Measurements from ENCODE around the gene RMI1.

The RMI1 gene

GRCh38 chr9:83975300-83975699, 5.3 kb upstream of the RMI1 start:
- DNase-seq (ENCODE audit: low spot score): no peak
- Histone ChIP-seq H2BK120ac (ENCODE audit: low read depth, low read length) (no peak overlapping the region), H3K36me3 (replicated peaks in 1 of 2; ENCODE audit: control insufficient read depth in 2 of 2, insufficient read depth in 2 of 2, low read length in 2 of 2) (peaks cover 24 to 91% of the 10 kb centered on the region in 2 donors), H4K8ac (ENCODE audit: low read depth, low read length) (no peak overlapping the region), H3K18ac (ENCODE audit: low read length) (no peak overlapping the region), H3K27ac (replicated peaks; ENCODE audit: low read length) (no peak overlapping the region), H2BK5ac (ENCODE audit: low read length) (no peak overlapping the region), H2AFZ (ENCODE audit: low read length) (no peak overlapping the region), H2BK15ac (ENCODE audit: low read length) (no peak overlapping the region), H3K4me1 (ENCODE audit: control insufficient read depth in 2 of 2, insufficient read depth in 1 of 2, low read depth in 1 of 2, low read length in 2 of 2) (peaks cover 2 to 4% of the 10 kb centered on the region in 2 donors), H2AK5ac (ENCODE audit: low read depth, low read length) (no peak overlapping the region), H4K91ac (ENCODE audit: low read depth, low read length, poor library complexity) (no peak overlapping the region), H3K4ac (ENCODE audit: low read length) (no peak overlapping the region), H3K9me3 (replicated peaks in 1 of 2; ENCODE audit: control insufficient read depth in 2 of 2, insufficient read depth in 1 of 2, low read depth in 1 of 2, low read length in 2 of 2) (peaks cover 0 to 2% of the 10 kb centered on the region in 2 donors), H3K4me3 (ENCODE audit: low read length in 2 of 2) (no peak overlapping the region), H3K27me3 (ENCODE audit: control insufficient read depth in 3 of 3, insufficient read depth in 3 of 3, low read depth in 1 of 3, low read length in 3 of 3) (no peaks in the 10 kb centered on the region), H3K23ac (ENCODE audit: low read depth, low read length, poor library complexity) (peak overlapping the region; percentile 68), H3K9ac (ENCODE audit: low read depth, low read length, poor library complexity) (no peak overlapping the region), H3K14ac (ENCODE audit: low read length) (no peak overlapping the region), H3K4me2 (ENCODE audit: insufficient read depth, low read length, poor library complexity, severe bottlenecking) (peak overlapping the region; percentile 25), H3K79me1 (ENCODE audit: low read depth, low read length) (peaks cover 5% of the 10 kb centered on the region), H2BK12ac (ENCODE audit: low read length) (no peak overlapping the region)
- no CpG with 5 or more reads among the region's 12 CpGs for WGBS, 2 donors (ENCODE audit: extremely low coverage in 2 of 2, insufficient read length in 2 of 2, insufficient replicate concordance in 1 of 2)

- WGBS, 2 donors (ENCODE audit: extremely low coverage in 2 of 2, insufficient read length in 2 of 2, insufficient replicate concordance in 1 of 2): no CpG with 5 or more reads among the region's 2 CpGs
- Histone ChIP-seq H2AFZ (ENCODE audit: low read length) (no peak overlapping the region), H3K79me1 (ENCODE audit: low read depth, low read length) (peaks cover 8% of the 10 kb centered on the region), H3K27me3 (ENCODE audit: control insufficient read depth in 3 of 3, insufficient read depth in 3 of 3, low read depth in 1 of 3, low read length in 3 of 3) (no peaks in the 10 kb centered on the region), H3K9ac (ENCODE audit: low read depth, low read length, poor library complexity) (no peak overlapping the region), H3K23ac (ENCODE audit: low read depth, low read length, poor library complexity) (no peak overlapping the region), H3K4me1 (ENCODE audit: control insufficient read depth in 2 of 2, insufficient read depth in 1 of 2, low read depth in 1 of 2, low read length in 2 of 2) (peaks cover 2 to 4% of the 10 kb centered on the region in 2 donors), H2BK5ac (ENCODE audit: low read length) (no peak overlapping the region), H3K36me3 (replicated peaks in 1 of 2; ENCODE audit: control insufficient read depth in 2 of 2, insufficient read depth in 2 of 2, low read length in 2 of 2) (peaks cover 24 to 80% of the 10 kb centered on the region in 2 donors), H2BK12ac (ENCODE audit: low read length) (no peak overlapping the region), H2AK5ac (ENCODE audit: low read depth, low read length) (no peak overlapping the region), H3K4ac (ENCODE audit: low read length) (no peak overlapping the region), H3K14ac (ENCODE audit: low read length) (no peak overlapping the region), H3K4me3 (ENCODE audit: low read length in 2 of 2) (no peak overlapping the region), H3K4me2 (ENCODE audit: insufficient read depth, low read length, poor library complexity, severe bottlenecking) (no peak overlapping the region), H4K8ac (ENCODE audit: low read depth, low read length) (no peak overlapping the region), H3K9me3 (replicated peaks in 1 of 2; ENCODE audit: control insufficient read depth in 2 of 2, insufficient read depth in 1 of 2, low read depth in 1 of 2, low read length in 2 of 2) (peaks cover 0 to 2% of the 10 kb centered on the region in 2 donors), H4K91ac (ENCODE audit: low read depth, low read length, poor library complexity) (no peak overlapping the region), H3K18ac (ENCODE audit: low read length) (no peak overlapping the region), H2BK15ac (ENCODE audit: low read length) (no peak overlapping the region), H3K27ac (replicated peaks; ENCODE audit: low read length) (no peak overlapping the region), H2BK120ac (ENCODE audit: low read depth, low read length) (no peak overlapping the region)
- DNase-seq (ENCODE audit: low spot score): no peak
Measured at GRCh38 chr9:83976372-83976771, 4.2 kb upstream of the RMI1 start.

DNA sequence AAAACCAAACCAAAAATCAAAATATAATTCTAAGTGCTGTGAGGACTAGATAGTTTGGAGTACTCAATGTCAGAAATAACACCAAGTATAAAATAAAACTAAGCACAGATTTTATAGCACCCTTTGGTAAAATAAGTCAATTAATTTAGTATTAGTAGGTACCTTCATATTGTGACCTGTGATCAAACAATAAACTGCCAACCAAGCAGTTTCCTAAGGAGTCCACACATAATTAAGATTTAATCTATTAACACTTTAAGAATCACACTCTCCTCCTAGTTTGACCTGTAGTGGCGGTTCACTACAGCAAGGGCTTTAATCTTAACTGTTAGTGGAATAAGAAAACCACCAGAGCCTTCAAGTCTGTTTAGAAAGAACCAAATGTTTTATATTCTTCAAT, 3.4 kb upstream of the RMI1 start:
- no peak overlapping the region for H2BK120ac ChIP-seq (ENCODE audit: low read depth, low read length)
- H2BK15ac ChIP-seq (ENCODE audit: low read length): no peak overlapping the region
- no peak overlapping the region for H2BK12ac ChIP-seq (ENCODE audit: low read length)
- H3K79me1 ChIP-seq (ENCODE audit: low read depth, low read length): peaks cover 8% of the 10 kb centered on the region
- H3K27ac ChIP-seq (replicated peaks; ENCODE audit: low read length): no peak overlapping the region
- H4K91ac ChIP-seq (ENCODE audit: low read depth, low read length, poor library complexity): no peak overlapping the region
- no CpG with 5 or more reads among the region's 1 CpG for WGBS, 2 donors (ENCODE audit: extremely low coverage in 2 of 2, insufficient read length in 2 of 2, insufficient replicate concordance in 1 of 2)
- H3K27me3 ChIP-seq (ENCODE audit: control insufficient read depth in 3 of 3, insufficient read depth in 3 of 3, low read depth in 1 of 3, low read length in 3 of 3): no peaks in the 10 kb centered on the region
- peaks cover 0 to 2% of the 10 kb centered on the region in 2 donors for H3K9me3 ChIP-seq (replicated peaks in 1 of 2; ENCODE audit: control insufficient read depth in 2 of 2, insufficient read depth in 1 of 2, low read depth in 1 of 2, low read length in 2 of 2)
- no peak overlapping the region for H3K18ac ChIP-seq (ENCODE audit: low read length)
- H4K8ac ChIP-seq (ENCODE audit: low read depth, low read length): no peak overlapping the region
- H3K4me2 ChIP-seq (ENCODE audit: insufficient read depth, low read length, poor library complexity, severe bottlenecking): peak overlapping the region; percentile 14
- no peak for DNase-seq (ENCODE audit: low spot score)
- peaks cover 17 to 72% of the 10 kb centered on the region in 2 donors for H3K36me3 ChIP-seq (replicated peaks in 1 of 2; ENCODE audit: control insufficient read depth in 2 of 2, insufficient read depth in 2 of 2, low read length in 2 of 2)
- no peak overlapping the region for H2AFZ ChIP-seq (ENCODE audit: low read length)
- no peak overlapping the region for H2AK5ac ChIP-seq (ENCODE audit: low read depth, low read length)
- H3K9ac ChIP-seq (ENCODE audit: low read depth, low read length, poor library complexity): no peak overlapping the region
- no peak overlapping the region for H3K4ac ChIP-seq (ENCODE audit: low read length)
- peak overlapping the region in 1 of 2 donors; percentile 97 for H3K4me3 ChIP-seq (ENCODE audit: low read length in 2 of 2)
- no peak overlapping the region for H3K23ac ChIP-seq (ENCODE audit: low read depth, low read length, poor library complexity)
- H3K14ac ChIP-seq (ENCODE audit: low read length): no peak overlapping the region
- no peak overlapping the region for H2BK5ac ChIP-seq (ENCODE audit: low read length)
- peaks cover 2 to 4% of the 10 kb centered on the region in 2 donors for H3K4me1 ChIP-seq (ENCODE audit: control insufficient read depth in 2 of 2, insufficient read depth in 1 of 2, low read depth in 1 of 2, low read length in 2 of 2)

GRCh38 chr9:83978992-83979811, 1.4 kb upstream of the RMI1 start:
- peak overlapping the region; percentile 94 for H2BK120ac ChIP-seq (ENCODE audit: low read depth, low read length)
- H2AK5ac ChIP-seq (ENCODE audit: low read depth, low read length): peak overlapping the region; percentile 100
- peaks cover 6% of the 10 kb centered on the region for H3K79me1 ChIP-seq (ENCODE audit: low read depth, low read length)
- peak overlapping the region; percentile 99 for H3K9ac ChIP-seq (ENCODE audit: low read depth, low read length, poor library complexity)
- peak overlapping the region; percentile 100 for H4K91ac ChIP-seq (ENCODE audit: low read depth, low read length, poor library complexity)
- peak; percentile 71 for DNase-seq (ENCODE audit: low spot score)
- peak overlapping the region; percentile 99 for H3K14ac ChIP-seq (ENCODE audit: low read length)
- H3K18ac ChIP-seq (ENCODE audit: low read length): peak overlapping the region; percentile 100
- H3K36me3 ChIP-seq (replicated peaks in 1 of 2; ENCODE audit: control insufficient read depth in 2 of 2, insufficient read depth in 2 of 2, low read length in 2 of 2): peaks cover 9 to 64% of the 10 kb centered on the region in 2 donors
- peak overlapping the region; percentile 99 for H4K8ac ChIP-seq (ENCODE audit: low read depth, low read length)
- H3K4ac ChIP-seq (ENCODE audit: low read length): peak overlapping the region; percentile 100
- H2BK15ac ChIP-seq (ENCODE audit: low read length): peak overlapping the region; percentile 100
- peaks cover 2 to 4% of the 10 kb centered on the region in 2 donors for H3K4me1 ChIP-seq (ENCODE audit: control insufficient read depth in 2 of 2, insufficient read depth in 1 of 2, low read depth in 1 of 2, low read length in 2 of 2)
- peaks cover 0 to 2% of the 10 kb centered on the region in 2 donors for H3K9me3 ChIP-seq (replicated peaks in 1 of 2; ENCODE audit: control insufficient read depth in 2 of 2, insufficient read depth in 1 of 2, low read depth in 1 of 2, low read length in 2 of 2)
- WGBS, 2 donors (ENCODE audit: extremely low coverage in 2 of 2, insufficient read length in 2 of 2, insufficient replicate concordance in 1 of 2): no CpG with 5 or more reads among the region's 55 CpGs
- no peaks in the 10 kb centered on the region for H3K27me3 ChIP-seq (ENCODE audit: control insufficient read depth in 3 of 3, insufficient read depth in 3 of 3, low read depth in 1 of 3, low read length in 3 of 3)
- H2BK5ac ChIP-seq (ENCODE audit: low read length): peak overlapping the region; percentile 100
- peak overlapping the region; percentile 41 for H3K4me2 ChIP-seq (ENCODE audit: insufficient read depth, low read length, poor library complexity, severe bottlenecking)
- peak overlapping the region; percentile 86 for H2AFZ ChIP-seq (ENCODE audit: low read length)
- peak overlapping the region; percentile 97 to 98 for H3K4me3 ChIP-seq (ENCODE audit: low read length in 2 of 2)
- H3K27ac ChIP-seq (replicated peaks; ENCODE audit: low read length): peak overlapping the region; percentile 94
- H2BK12ac ChIP-seq (ENCODE audit: low read length): peak overlapping the region; percentile 30
- H3K23ac ChIP-seq (ENCODE audit: low read depth, low read length, poor library complexity): peak overlapping the region; percentile 100

Data from neuronal stem cell (in vitro differentiated cells).